ENCODE data around the gene PCDHGA2.
"Not testable (repeated sequence)": the region's sequence is repeated elsewhere in the genome, so short reads cannot be mapped to it uniquely, and the experiment has no call there.

PCDHGA2 gene

GRCh38 chr5:141383345-141383744 is 44.8 kb downstream of the PCDHGA2 start:
- DNase-seq: no peak

GRCh38 chr5:141384471-141385267 is 46.1 kb downstream of the PCDHGA2 start:
- DNase-seq: no peak

DNA sequence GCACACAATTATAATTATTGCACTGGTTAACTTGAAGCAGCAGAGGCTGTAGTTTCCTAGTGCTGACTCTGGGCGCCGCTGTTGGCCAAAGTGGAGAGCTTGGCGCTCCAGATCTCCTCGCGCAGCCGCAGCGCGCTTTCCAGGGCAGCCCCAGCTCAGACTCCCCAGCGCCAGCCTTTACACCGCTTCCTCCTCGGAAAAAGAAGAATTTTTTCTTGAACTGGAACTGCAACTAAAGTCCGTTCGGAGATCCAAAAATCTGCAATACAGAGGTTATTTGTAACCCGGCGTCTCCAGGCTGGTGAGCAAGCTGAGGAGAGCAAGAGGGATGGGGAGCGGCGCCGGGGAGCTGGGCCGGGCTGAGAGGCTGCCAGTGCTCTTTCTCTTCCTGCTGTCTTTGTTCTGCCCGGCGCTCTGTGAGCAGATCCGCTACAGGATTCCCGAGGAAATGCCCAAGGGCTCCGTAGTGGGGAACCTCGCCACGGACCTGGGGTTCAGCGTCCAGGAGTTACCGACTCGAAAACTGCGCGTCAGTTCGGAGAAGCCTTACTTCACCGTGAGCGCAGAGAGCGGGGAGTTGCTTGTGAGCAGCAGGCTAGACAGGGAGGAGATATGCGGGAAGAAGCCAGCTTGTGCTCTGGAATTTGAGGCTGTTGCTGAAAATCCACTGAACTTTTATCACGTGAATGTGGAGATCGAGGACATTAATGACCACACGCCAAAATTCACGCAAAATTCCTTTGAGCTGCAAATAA is 49.2 kb downstream of the PCDHGA2 start, which contains the start of gene PCDHGB4:
Gene PCDHGB4 (plus strand): TSS at position 142 of the 755 bp plus-strand sequence. CDS start 187 bp downstream, at position 329.
- not testable (repeated sequence) for DNase-seq

GRCh38 chr5:141388661-141389060 is 50.1 kb downstream of the PCDHGA2 start:
- DNase-seq: no peak

DNA sequence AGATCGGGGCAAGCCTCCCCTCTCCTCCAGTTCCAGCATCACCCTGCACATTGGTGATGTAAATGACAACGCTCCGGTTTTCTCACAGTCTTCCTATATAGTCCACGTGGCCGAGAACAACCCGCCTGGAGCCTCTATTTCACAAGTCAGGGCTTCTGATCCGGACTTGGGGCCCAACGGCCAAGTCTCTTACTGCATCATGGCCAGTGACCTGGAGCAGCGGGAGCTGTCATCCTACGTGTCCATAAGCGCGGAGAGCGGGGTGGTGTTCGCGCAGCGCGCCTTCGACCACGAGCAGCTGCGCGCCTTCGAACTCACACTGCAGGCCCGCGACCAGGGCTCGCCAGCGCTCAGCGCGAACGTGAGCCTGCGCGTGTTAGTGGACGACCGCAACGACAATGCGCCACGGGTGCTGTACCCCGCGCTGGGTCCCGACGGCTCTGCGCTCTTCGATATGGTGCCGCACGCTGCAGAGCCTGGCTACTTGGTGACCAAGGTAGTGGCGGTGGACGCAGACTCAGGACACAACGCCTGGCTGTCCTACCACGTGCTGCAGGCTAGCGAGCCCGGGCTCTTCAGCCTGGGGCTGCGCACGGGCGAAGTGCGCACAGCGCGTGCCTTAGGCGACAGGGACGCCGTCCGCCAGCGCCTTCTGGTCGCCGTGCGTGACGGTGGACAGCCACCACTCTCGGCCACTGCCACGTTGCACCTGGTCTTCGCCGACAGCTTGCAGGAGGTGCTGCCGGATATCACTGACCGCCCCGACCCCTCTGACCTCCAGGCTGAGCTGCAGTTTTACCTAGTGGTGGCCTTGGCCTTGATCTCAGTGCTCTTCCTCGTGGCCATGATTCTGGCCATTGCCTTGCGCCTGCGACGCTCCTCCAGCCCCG is 50.8 kb downstream of the PCDHGA2 start:
- DNase-seq: no peak

DNA sequence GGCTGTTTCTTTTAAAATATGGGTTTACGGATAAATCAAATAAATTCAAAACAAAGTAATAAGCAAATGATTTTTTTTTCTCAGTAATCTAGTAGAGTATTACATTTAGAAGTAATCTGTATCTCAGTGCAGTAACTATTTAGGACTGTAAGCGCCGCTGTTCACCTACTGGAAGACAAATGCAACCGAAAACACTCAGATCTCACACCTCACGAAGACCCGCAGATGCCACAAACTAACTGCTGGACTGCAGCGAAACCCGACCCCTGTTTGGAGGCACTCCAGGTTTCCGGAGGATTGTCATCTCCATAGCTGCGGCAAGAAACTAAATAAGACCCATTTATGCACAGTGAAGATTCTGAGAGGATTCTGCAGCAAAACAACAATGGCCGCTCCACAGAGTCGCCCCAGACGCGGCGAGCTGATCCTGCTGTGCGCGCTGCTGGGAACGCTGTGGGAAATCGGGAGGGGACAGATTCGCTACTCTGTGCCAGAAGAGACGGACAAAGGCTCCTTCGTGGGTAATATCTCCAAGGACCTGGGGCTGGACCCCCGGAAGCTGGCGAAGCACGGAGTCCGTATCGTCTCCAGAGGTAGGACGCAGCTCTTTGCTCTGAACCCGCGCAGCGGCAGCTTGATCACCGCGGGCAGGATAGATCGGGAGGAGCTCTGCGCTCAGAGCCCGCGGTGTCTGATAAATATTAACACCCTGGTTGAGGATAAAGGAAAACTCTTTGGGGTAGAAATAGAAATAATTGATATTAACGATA is 54.1 kb downstream of the PCDHGA2 start, which contains the start of gene PCDHGA8:
Gene PCDHGA8 (plus strand): TSS at position 205 of the 770 bp plus-strand sequence. CDS start 181 bp downstream, at position 386.
- DNase-seq: no peak

All from NCI-H526 treated with DMSO at 0.1 percent for 48 hours (cell line).